ENCODE data around the gene CSRNP3. TPM values are rescaled to one million over a fixed set of nuclear protein-coding genes. Genes with fewer than 3 reads are reported as not detected.

Gene CSRNP3
- total and polyA plus RNA-seq, 12 donors, result 0.77 to 9.4 (median 4.7) TPM

GRCh38 chr2:165560377-165560988 lies 91.0 kb downstream of the CSRNP3 start:
- no peak for DNase-seq
- no peak for ATAC-seq
- 81 to 86% methylated on average over 4 of the region's 4 CpGs for WGBS, 2 donors
- Histone ChIP-seq H3K4me3 (no peak overlapping the region), H3K4me1 (peaks cover 0 to 9% (median 0%) of the 10 kb centered on the region in 9 donors), H3K9me3 (no peaks in the 10 kb centered on the region), H3K27me3 (no peaks in the 10 kb centered on the region), H3K27ac (no peak overlapping the region), H3K36me3 (no peaks in the 10 kb centered on the region)
- intact Hi-C loops (cut with DNase I), result loop anchor here in 1 of 10 donors (10.0 kb wide), 1 partner anchor 86 kb away; no protein-coding TSS in a partner anchor
- no peak for TF ChIP-seq CTCF (IDR thresholded peaks at IDR 0.05)

GRCh38 chr2:165561516-165561915 lies 92.0 kb downstream of the CSRNP3 start:
- no peak for TF ChIP-seq CTCF (IDR thresholded peaks at IDR 0.05)
- Histone ChIP-seq H3K27ac (no peak overlapping the region), H3K27me3 (no peaks in the 10 kb centered on the region), H3K36me3 (no peaks in the 10 kb centered on the region), H3K9me3 (no peaks in the 10 kb centered on the region), H3K4me3 (no peak overlapping the region), H3K4me1 (peaks cover 0 to 9% (median 0%) of the 10 kb centered on the region in 9 donors)
- DNase-seq (no peak), ATAC-seq (no peak)
- intact Hi-C loops (cut with DNase I), result loop anchor here in 1 of 10 donors (10.0 kb wide), 1 partner anchor 87 kb away; no protein-coding TSS in a partner anchor
- WGBS, 2 donors, result 64 to 71% methylated on average over 1 of the region's 1 CpG

- H3K27ac ChIP-seq, result peak overlapping the region in 3 of 10 donors; percentile 20 to 49 (median 42)
- no peaks in the 10 kb centered on the region for H3K36me3 ChIP-seq
- no peaks in the 10 kb centered on the region for H3K9me3 ChIP-seq
- no peaks in the 10 kb centered on the region for H3K27me3 ChIP-seq
- DNase-seq, result no peak
- H3K4me3 ChIP-seq, result no peak overlapping the region
- peaks cover 0 to 9% (median 0%) of the 10 kb centered on the region in 9 donors for H3K4me1 ChIP-seq
- intact Hi-C loops (cut with DNase I), result loop anchor here in 1 of 10 donors (10.0 kb wide), 1 partner anchor 87 kb away; no protein-coding TSS in a partner anchor
- ATAC-seq, result peak in 7 of 8 donors; percentile 51 to 75 (median 67)
- no peak for TF ChIP-seq CTCF (IDR thresholded peaks at IDR 0.05)
Measured at GRCh38 chr2:165562233-165562632, 92.7 kb downstream of the CSRNP3 start.

GRCh38 chr2:165563468-165564225 lies 94.1 kb downstream of the CSRNP3 start:
- no peak overlapping the region for H3K4me3 ChIP-seq
- no peaks in the 10 kb centered on the region for H3K27me3 ChIP-seq
- no peak for TF ChIP-seq CTCF (IDR thresholded peaks at IDR 0.05)
- DNase-seq (no peak), ATAC-seq (peak in 1 of 8 donors; percentile 54)
- 85 to 91% methylated on average over 6 of the region's 6 CpGs for WGBS, 2 donors
- no peaks in the 10 kb centered on the region for H3K9me3 ChIP-seq
- H3K36me3 ChIP-seq, result no peaks in the 10 kb centered on the region
- intact Hi-C loops (cut with DNase I), result loop anchor here in 1 of 10 donors (10.0 kb wide), 1 partner anchor 89 kb away; no protein-coding TSS in a partner anchor
- H3K4me1 ChIP-seq, result peaks cover 0 to 9% (median 0%) of the 10 kb centered on the region in 9 donors
- H3K27ac ChIP-seq, result peak overlapping the region in 2 of 10 donors; percentile 42 to 49
